HG02571 (cell line): ENCODE measurements around the gene PAX5.

Experiments used
- ATAC-seq: cut with Tn5 transposase; IDR thresholded peaks from one replicate; pipeline ENCODE4 v1.9.1; 2021; ENCODE audit warnings: mild to moderate bottlenecking, moderate library complexity; ENCODE audit not compliant: unreplicated experiment

The PAX5 gene

GRCh38 chr9:36788534-36788933, 245.5 kb downstream of the PAX5 start:
- ATAC-seq = no peak

GRCh38 chr9:36787709-36788108, 246.4 kb downstream of the PAX5 start:
- ATAC-seq = no peak
